Esophagus squamous epithelium (tissue), 5 donors: Measurements from ENCODE around the gene LDLRAD3. TPM values are rescaled to one million over a fixed set of nuclear protein-coding genes. Genes with fewer than 3 reads are reported as not detected.

ENCODE experiments used
- DNase-seq: peaks from one replicate; lab custom pipeline; 2025; lab: John Stamatoyannopoulos, UW
- H3K27ac ChIP-seq, 4 donors: fragments of 200-600 bp; sonication (generic); one replicate each; pipeline ENCODE4 v1.5.1; 2016 to 2019; ENCODE audit warnings: mild to moderate bottlenecking in 1 of 4
- H3K27me3 ChIP-seq, 4 donors: fragments of 200-600 bp; sonication (generic); 1 replicate in 3 of 4; 2 replicates in 1 of 4; pipeline versions ENCODE4 v1.5.1 to v1.6.0; 2017 to 2021; ENCODE audit warnings: antibody characterized with exemption in 1 of 4
- H3K36me3 ChIP-seq, 3 donors: fragments of 200-600 bp; sonication (generic); one replicate each; pipeline ENCODE4 v1.5.1; 2016 to 2019
- H3K4me1 ChIP-seq, 3 donors: fragments of 200-600 bp; sonication (generic); one replicate each; pipeline ENCODE4 v1.5.1; 2017 to 2019
- H3K4me3 ChIP-seq, 4 donors: fragments of 200-600 bp; sonication (generic); 1 replicate in 3 of 4; 2 replicates in 1 of 4; pipeline ENCODE4 v1.5.1; 2016 to 2019; ENCODE audit warnings: mild to moderate bottlenecking in 2 of 4, moderate library complexity in 1 of 4
- H3K9me3 ChIP-seq, 3 donors: fragments of 200-600 bp; sonication (generic); one replicate each; pipeline ENCODE4 v1.5.1; 2016 to 2019
- POLR2A ChIP-seq, 4 donors: fragments of 450-650 bp; IDR thresholded peaks; one replicate each; pipeline ENCODE4 v1.6.1; 2017; ENCODE audit warnings: antibody characterized with exemption in 4 of 4, mild to moderate bottlenecking in 4 of 4, moderate library complexity in 3 of 4
- WGBS, 2 donors: methylation state at CpG; one replicate each; pipeline ENCODE4 v1.1.5; 2018; 5-methylcytosine and 5-hydroxymethylcytosine counted together
- intact Hi-C: fragments of 100-400 bp; cut with DNase I; formaldehyde crosslinking; loops from one replicate; pipeline ENCODE4 v1.15.0; 2022
- total RNA-seq, 4 donors: library from RNA; depleted of rRNA; stranded (reverse); fragments of >200 nt; gene quantifications; one replicate each; pipeline ENCODE4 v1.1.0, GENCODE V29; 2016
- TF ChIP-seq, protein P1 (sequence below), 6 experiments: fragments of 450-650 bp in 4 of 6; fragments of 200-600 bp in 2 of 6; sonication (generic) in 2 of 6; IDR thresholded peaks; one replicate each; pipeline ENCODE4 v1.5.1; 2016 to 2019; ENCODE audit warnings: antibody characterized with exemption in 6 of 6, mild to moderate bottlenecking in 4 of 6, moderate library complexity in 4 of 6
- donor health status: DM: yes; HTN: yes; CAD: no.

LDLRAD3 gene
- total RNA-seq, 4 donors from 2014 or later: 5.0 to 16.8 (median 8.2) TPM

DNA sequence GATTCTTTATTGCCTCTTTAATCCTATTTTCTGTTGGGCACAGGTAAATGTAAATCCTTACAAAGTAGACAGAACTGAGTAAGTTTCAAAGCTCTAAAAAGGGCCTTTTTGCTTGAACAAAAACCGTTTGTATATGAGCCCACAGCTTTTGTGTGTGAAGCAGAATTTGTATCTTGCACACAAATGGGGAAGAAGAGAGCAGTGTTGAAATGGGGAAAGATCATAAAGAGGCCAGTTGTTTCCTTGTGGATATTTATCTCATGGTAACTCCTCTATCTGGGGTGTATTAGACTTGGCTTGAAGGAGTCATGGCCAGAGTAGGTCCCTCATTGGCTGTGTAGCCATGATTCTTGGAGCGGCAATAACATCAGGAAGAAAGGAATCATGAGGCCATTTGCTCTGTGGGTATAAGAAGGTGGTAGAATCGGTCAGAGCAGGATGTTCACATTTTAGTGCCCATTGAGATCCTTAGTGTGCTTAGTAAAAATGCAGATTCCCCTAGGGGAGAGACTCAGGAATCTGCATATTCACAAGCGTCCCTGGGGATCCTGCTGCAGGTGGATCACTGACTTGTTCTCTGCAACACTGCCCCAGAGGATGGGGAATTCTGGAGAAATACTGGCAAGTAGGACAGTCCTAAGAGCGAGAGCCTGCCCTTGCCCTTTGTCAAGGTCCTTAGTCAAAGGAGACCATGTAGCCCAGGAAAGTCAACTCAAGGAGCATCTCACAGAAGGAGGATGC, 126.5 kb downstream of the LDLRAD3 start:
- intact Hi-C loops: no loop called here
- no peaks in the 10 kb centered on the region for H3K27me3 ChIP-seq
- H3K4me3 ChIP-seq: no peak overlapping the region
- WGBS, 2 donors: 71% methylated on average over 5 of the region's 5 CpGs
- peaks cover 0 to 6% (median 5%) of the 10 kb centered on the region in 3 donors for H3K9me3 ChIP-seq
- peaks cover 0 to 15% (median 0%) of the 10 kb centered on the region in 3 donors for H3K36me3 ChIP-seq
- TF ChIP-seq, protein P1, sequence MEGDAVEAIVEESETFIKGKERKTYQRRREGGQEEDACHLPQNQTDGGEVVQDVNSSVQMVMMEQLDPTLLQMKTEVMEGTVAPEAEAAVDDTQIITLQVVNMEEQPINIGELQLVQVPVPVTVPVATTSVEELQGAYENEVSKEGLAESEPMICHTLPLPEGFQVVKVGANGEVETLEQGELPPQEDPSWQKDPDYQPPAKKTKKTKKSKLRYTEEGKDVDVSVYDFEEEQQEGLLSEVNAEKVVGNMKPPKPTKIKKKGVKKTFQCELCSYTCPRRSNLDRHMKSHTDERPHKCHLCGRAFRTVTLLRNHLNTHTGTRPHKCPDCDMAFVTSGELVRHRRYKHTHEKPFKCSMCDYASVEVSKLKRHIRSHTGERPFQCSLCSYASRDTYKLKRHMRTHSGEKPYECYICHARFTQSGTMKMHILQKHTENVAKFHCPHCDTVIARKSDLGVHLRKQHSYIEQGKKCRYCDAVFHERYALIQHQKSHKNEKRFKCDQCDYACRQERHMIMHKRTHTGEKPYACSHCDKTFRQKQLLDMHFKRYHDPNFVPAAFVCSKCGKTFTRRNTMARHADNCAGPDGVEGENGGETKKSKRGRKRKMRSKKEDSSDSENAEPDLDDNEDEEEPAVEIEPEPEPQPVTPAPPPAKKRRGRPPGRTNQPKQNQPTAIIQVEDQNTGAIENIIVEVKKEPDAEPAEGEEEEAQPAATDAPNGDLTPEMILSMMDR (IDR thresholded peaks at IDR 0.05): no peak
- TF ChIP-seq POLR2A (IDR thresholded peaks at IDR 0.05): no peak
- H3K27ac ChIP-seq: no peak overlapping the region
- no peak for DNase-seq
- peaks cover 6 to 43% (median 6%) of the 10 kb centered on the region in 3 donors for H3K4me1 ChIP-seq

DNA sequence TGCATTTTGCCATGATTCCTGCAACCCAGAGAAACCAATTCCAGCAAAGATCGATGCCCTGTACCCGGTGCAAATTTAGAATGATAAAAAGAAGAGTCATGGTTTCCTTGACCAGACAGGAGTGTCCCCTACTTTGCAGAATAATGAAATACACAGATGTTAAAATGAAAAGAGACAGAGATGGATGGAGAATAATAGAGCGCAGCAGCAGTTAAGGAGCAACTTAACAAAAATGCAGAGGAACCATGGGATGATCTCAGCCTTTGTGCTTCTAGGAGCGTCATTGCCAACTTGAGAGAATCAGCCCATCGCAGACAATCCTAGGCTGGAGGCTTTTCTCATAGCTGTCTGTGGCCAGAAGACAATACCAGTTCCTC, 127.1 kb downstream of the LDLRAD3 start:
- Histone ChIP-seq H3K27ac (no peak overlapping the region), H3K4me1 (peaks cover 6 to 43% (median 6%) of the 10 kb centered on the region in 3 donors), H3K4me3 (no peak overlapping the region), H3K9me3 (peaks cover 0 to 6% (median 5%) of the 10 kb centered on the region in 3 donors), H3K36me3 (peaks cover 0 to 15% (median 0%) of the 10 kb centered on the region in 3 donors), H3K27me3 (no peaks in the 10 kb centered on the region)
- intact Hi-C loops: no loop called here
- TF ChIP-seq, protein P1 (IDR thresholded peaks at IDR 0.05): no peak
- no peak for TF ChIP-seq POLR2A (IDR thresholded peaks at IDR 0.05)
- DNase-seq: no peak
- 72 to 93% methylated on average over 5 of the region's 5 CpGs for WGBS, 2 donors

DNA sequence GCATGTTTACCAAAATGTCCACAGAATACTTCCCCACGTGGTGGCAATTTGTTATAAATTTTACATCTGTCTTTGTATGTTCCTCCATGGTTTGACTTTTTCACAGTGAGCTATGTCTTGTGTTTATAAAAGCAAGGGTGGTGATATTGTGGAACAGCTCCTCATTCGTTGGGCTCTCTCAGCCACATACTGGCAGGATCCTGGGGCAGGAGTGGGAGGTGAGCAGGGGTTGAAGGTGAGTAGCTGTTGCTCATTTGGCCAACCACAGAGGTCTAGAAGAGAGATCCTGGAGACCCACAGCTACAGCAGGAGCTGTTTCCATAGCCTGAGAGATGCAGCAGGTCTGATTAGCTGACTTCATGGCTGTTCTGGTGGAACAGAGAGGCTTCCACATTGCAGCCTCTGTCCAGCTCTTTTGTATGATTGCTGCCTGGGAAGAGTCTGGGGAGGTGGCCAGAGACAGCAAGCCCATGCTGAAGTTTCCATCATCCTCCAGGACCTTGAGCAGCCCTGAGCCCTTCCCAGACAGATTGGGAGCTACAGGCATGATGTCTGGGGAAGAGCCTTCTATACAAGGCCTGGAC, 128.1 kb downstream of the LDLRAD3 start:
- peaks cover 6 to 43% (median 6%) of the 10 kb centered on the region in 3 donors for H3K4me1 ChIP-seq

DNA sequence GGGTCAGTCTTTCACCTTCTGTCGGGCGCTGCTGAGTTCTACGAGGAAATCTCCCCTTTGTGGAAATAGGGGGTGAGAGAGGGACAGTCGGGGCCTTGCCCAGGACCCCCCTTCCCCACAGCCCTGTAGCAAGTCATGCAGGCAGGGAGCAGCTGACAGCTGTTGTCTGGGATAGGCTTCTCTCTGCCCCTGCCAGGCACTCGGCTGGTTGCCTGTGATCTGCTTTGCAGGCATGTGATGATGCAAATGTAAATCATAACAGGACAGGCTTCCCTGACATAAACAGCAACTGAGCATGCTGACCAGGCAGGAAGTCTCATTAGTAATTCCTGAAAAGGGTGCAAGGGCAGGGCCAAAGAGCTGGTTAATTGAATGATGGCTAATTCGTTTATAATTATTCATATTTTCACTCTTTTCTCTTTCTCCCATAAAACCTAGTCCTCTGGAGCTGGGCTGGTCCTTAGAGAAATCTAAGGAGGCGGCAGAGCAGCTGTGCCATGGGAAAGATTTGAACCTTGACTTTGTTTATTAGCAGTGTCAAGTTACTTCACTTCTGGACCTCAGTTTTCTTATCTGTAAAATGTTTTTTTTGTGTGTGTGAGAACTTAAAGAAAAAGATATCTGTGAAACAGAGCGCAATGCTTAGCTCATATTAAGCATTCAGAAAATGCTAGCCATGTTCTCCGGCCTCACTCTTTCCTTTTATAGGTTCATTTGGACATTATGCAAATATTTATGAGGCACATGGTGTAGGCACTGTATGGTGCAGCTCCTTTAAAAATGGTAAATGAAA, 129.7 kb downstream of the LDLRAD3 start:
- no peak for DNase-seq
- Histone ChIP-seq H3K27ac (peak overlapping the region in 3 of 4 donors; percentile 10 to 45 (median 36)), H3K4me3 (no peak overlapping the region), H3K9me3 (no peaks in the 10 kb centered on the region), H3K4me1 (peaks cover 6 to 42% (median 6%) of the 10 kb centered on the region in 3 donors), H3K27me3 (no peaks in the 10 kb centered on the region), H3K36me3 (no peaks in the 10 kb centered on the region)
- WGBS, 2 donors: 52 to 64% methylated on average over 6 to 9 of the region's 9 CpGs
- intact Hi-C loops: no loop called here
- no peak for TF ChIP-seq POLR2A (IDR thresholded peaks at IDR 0.05)
- TF ChIP-seq, protein P1 (IDR thresholded peaks at IDR 0.05): no peak

More for the DNA sequence above, 128.1 kb downstream of the LDLRAD3 start:
- WGBS, 2 donors: 56 to 81% methylated on average over 2 of the region's 2 CpGs
- H3K4me3 ChIP-seq: no peak overlapping the region
- peaks cover 0 to 7% (median 0%) of the 10 kb centered on the region in 3 donors for H3K36me3 ChIP-seq
- H3K9me3 ChIP-seq: peaks cover 0 to 1% (median 0%) of the 10 kb centered on the region in 3 donors
- intact Hi-C loops: no loop called here
- H3K27ac ChIP-seq: no peak overlapping the region
- DNase-seq: no peak
- TF ChIP-seq, protein P1 (IDR thresholded peaks at IDR 0.05): no peak
- no peak for TF ChIP-seq POLR2A (IDR thresholded peaks at IDR 0.05)
- H3K27me3 ChIP-seq: no peaks in the 10 kb centered on the region
